ENCODE results near the gene RAB37.

Gene RAB37, protein sequence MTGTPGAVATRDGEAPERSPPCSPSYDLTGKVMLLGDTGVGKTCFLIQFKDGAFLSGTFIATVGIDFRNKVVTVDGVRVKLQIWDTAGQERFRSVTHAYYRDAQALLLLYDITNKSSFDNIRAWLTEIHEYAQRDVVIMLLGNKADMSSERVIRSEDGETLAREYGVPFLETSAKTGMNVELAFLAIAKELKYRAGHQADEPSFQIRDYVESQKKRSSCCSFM

DNA sequence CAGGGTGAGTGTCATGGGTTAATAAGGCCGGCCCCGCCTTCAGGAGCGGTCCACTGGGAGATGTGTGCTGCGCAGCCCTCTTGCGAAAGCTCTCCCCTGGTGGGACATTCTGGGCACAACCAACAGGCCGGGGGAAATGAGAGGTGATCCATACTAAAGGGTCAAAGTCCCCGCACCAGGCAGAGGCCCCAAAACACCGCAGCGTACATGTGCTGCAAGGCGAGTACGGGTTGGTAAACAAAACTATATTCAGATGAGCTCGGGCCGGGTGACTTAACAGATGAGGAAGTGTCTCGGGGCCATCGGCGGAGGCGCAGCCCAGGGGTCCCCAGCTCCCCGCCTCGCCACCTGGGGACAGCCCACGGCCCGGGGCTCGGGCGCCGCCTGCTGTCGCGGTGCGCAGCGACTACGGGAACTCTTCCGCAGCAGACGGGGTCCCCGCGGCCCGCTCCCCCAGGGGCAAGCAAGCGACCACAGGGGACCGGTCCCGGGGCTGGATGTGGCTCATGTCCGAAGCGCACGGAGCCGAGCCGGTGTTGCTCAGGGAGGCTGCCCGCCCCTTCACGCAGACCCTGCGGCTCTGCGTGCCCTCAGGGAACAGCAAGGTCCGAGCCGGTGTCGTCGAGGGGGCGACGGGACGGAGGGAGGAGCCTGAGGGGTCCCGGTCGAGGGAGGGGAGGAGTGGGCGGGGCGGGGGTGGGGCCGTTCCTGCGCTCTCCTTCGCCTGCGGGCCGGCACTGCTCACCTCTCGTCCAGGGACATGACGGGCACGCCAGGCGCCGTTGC is at the start of gene RAB37:
Gene RAB37 (plus strand): TSS at position 744 of the 786 bp plus-strand sequence. CDS start 17 bp downstream, at position 761.
- no peak for DNase-seq (ENCODE audit: low read depth in 2 of 2)

DNA sequence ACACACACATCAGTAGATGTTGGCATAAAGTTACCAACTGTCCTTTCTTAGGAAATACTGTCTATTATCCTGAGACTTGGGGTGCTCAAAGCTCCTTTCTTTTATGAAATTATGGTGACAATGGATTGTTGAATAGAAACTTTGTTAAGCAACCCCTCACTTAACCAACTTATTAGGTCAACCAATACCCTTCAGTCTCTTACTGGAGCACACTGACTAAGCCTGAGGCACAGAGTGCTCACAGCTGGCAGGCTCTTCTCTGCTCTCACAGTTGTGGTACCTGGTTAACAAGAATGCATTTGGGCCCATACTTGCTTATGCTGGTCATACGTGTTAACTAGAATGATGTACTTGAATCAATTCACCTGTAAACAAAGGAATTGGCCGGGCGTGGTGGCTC is 49.2 kb upstream of the RAB37 start:
- no peak for DNase-seq (ENCODE audit: low read depth in 2 of 2)

DNA sequence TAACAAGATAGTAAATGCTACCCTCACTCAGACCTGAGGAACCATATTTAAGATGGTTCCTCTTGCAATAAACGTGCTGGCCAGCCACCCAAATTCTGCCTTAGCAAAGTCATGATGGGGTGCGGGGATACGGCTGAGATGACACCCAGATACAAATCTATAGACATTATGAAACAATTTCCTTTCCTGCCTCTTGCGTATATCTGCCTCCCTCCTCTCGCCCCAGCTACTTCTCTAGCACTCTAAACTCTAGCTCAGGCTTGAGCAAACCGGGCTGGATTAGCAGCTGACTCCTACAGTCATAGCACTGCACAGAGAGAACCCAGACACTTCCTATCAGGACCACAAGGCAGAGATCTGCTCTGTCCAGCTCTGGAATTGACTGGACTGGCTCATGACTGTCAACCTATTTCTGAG is 46.6 kb upstream of the RAB37 start:
- DNase-seq (ENCODE audit: low read depth in 2 of 2): no peak

DNA sequence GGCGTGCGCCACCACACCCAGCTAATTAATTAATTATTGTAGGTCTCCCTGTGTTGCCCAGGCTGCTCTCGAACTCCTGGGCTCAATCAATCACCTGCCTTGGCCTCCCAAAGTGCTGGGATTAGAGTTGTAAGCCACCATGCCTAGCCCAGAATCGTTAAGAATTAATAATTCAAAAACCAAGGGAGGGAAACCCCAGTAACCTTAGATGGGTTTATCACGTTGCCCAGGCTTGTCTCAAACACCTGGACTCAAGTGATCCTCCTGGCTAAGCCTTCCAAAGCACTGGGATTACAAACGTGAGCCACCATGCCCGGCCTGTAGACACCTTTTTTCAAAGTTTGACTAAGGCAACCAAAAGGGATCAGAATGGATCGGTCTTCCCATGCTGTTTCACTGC is 45.9 kb upstream of the RAB37 start:
- DNase-seq (ENCODE audit: low read depth in 2 of 2): no peak

DNA sequence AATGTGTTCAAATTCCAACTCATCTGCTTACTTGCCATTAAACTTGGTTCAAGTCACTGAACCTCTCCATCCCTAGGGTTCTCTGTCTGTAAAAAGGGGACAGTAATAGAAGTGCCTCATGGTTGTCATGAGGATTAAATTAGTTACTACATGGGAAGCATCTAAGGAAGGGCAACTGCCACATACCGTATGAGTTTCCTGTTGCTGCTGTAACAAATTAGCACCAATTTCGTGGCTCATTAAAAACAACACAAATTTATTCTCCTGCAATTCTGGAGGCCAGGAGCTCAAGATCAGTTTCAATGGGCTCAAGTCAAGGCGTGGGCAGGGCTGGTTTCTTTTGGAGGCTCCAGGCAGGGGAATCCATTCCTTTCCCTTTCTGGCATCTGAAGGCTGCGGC is 43.0 kb upstream of the RAB37 start:
- DNase-seq (ENCODE audit: low read depth in 2 of 2): no peak

DNA sequence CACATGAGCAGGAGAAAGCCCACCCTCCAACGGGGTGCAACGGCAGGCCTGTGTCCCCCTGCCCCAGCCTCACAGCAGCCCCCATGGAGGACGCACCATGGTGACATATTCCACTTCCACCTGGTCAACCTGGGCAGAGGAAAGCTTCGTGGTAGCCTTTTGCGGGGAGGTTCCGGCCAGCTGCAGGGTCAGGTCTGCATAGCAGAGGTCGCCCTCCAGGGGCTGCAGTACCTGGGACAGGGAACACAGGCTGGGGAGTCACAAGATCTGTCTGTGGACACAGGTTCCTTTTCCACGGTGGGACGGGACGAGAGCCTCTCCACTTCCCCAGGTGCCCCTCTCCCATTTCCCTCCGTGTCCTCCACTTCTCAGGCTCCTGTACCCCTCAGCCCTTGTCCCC is 41.4 kb upstream of the RAB37 start:
- no peak for DNase-seq (ENCODE audit: low read depth in 2 of 2)

DNA sequence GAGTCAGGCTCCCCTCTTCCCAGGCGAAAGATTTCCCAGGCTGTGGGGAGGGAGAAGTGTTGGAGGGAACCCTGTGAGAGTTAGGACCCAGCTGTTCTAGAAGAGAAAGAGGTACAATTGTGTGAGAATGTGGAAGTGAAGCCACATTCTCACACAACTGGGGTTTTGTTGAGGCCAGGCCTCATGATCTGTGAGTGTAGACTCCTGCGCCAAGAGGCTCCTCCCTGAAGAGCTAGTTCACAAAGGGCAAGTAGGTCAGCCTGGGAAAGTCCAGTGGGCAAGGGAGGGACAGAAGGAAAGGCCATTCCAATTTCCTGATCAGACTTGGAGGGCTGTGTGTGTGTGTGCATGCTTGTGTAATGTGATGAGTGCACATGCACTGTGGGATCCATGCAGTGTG is 39.5 kb upstream of the RAB37 start:
- no peak for DNase-seq (ENCODE audit: low read depth in 2 of 2)

DNA sequence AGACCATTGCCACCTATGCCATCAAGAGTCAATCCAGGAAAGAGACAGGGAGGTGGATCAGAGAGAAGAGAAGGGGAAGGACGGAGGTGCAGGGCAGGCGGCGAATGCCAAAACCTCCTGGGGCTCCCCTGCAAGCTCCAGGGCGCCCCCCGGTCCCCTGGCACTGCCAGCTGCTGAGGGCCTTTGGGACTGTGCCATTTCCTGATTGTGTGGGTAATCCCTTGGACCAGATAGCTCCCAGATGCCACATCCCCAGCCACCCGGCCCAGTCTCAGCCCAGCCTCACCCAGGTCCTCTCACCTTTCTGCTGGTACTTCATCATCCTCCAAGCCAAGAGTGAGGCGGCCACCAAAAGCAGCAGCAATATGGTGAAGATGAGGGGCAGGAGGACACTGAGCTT is 39.0 kb upstream of the RAB37 start:
- no peak for DNase-seq (ENCODE audit: low read depth in 2 of 2)

DNA sequence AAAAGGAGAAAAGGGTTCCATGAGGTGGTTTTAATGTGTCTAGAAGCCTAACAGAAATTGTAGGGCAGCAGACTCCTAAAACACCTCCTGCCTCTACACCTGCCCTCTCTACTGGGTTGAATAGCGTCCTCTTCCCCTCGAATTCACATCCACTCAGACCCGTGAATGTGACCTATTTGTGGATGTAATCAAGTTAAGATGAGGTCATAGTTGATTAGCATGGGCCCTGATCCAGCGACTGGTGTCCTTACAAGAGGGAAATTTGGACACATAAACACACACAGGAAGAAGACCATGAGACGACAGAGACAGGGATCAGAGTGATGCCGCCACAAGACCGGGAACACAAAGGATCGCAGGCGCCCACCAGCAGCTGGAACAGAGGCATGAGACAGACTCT is 37.8 kb upstream of the RAB37 start:
- DNase-seq (ENCODE audit: low read depth in 2 of 2): no peak

DNA sequence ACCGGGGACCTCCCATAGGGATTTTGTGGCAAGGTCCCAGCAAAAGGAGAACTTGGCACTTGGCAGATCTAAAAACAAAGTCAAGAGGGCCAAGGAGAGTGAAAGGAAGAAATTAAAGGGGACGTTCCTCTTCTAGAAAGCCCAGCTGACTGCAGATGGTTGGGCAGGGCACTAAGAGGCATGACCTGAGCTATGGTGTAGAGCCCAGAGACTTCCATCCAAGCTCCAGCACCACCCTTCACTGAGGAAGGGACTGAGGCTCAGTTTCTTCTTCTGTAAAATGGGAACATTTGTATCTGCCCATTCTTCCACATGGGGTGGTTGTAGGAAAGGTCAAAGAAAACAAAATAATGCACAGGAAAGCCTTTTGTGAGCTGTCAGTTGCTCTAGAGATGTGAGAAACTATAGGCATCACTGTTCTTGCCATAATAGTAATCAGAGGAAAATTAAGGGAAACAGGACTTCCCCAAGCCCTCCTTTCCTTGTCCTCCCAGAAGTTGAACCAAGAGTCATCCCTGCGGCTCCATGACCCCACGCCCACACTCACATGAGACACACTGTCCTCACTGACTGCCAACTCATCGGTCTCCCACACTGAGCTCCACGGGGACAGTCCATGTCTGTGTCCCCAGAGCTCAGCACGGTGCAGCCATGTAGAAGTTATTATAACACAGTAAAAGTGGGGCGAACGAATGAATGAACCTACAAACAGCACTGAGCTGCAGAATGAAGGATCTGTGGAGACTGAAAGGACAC is 34.8 kb upstream of the RAB37 start:
- no peak for DNase-seq (ENCODE audit: low read depth in 2 of 2)

DNA sequence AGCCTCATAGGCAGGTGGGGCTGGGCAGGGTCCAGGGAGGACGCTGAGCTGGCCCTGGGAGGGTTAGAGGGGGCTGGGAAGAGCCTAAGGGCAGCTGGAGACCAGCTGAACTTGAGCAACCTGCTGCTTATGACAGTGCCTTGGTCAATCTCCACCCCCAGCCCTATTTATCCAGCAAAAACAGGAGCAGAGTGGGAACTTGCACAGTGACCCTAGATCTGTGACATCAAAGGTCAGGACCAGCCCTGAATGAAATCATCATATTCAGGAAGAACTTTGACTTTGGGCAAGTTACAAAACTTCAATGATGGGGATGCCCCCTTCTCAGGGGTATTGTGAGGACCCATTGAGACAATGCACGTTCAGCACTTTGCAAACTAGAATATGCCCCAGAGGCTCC is 33.7 kb upstream of the RAB37 start:
- DNase-seq (ENCODE audit: low read depth in 2 of 2): no peak

DNA sequence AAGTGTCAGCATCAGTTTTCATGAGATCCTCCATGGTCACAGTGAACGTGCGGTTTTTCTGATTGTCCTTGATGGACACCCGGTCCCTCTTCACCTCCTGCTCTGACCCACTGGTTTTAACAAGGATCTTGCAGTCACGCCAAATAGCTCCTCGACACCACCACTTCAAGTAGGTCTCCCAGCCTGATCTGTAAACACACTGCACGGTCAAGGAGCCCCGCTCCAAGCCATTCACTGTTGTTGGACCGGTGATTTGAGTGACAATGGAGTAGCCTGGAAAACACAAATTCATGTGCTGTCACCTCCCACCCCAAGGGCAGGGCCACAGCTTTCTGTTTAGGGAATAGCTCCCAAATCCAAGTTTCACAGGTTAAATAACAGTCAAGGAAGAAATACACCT is 32.5 kb upstream of the RAB37 start:
- DNase-seq (ENCODE audit: low read depth in 2 of 2): no peak

DNA sequence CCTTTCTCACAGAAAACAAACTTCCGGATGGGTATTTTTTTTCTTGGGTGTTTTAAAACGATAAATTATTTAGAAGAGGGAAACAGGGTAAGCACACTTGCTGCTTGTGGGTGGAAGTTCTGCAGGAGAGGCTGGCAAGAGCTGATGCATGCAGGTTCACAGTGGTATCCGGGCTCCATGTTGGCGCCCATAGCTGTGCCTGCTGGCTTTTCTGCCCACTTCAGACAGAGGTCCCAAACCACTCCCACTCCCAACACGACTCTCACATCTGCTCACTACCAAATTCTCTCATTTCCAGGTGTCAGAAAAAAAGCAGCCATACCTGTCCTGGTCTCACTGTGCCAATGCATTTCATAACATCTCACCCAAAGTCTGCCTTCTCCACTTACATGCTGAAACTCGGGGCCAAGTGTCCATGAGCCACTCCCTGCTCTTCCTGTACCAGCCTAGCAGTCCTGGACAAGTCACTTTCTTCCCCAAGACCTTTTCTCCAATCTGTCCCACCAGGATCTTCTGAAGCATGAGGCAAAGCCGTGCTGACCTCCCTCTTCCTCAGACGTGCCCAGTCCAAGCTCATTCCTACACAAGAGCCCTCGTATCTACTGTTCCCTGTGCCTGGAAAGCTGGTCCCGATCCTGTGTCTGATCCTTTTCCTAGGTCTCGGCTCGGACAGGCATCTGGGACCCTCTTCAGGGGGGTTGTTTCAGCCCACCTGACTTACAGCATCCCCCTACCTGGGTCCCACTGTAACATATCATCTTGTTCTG is 25.8 kb upstream of the RAB37 start:
- no peak for DNase-seq (ENCODE audit: low read depth in 2 of 2)

DNA sequence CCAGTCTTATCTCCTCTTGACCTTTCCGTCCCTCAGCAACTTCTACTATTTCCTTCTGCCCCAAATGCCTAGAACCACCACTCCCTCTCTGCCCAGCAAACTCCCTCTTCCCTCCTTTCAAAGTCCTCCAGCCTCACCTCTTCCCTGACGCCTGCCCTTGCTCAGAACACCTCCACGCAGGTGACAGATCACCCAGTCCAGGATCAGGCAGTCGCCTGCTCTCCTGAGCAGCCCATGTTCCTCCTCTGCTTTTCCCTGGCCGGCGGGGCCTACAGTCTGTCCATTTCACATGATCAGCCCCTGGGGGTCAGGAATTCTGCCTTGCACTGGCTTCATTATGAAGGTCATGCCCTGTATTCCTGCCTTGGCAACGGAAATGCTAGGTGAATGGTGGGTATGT is 24.8 kb upstream of the RAB37 start:
- no peak for DNase-seq (ENCODE audit: low read depth in 2 of 2)

DNA sequence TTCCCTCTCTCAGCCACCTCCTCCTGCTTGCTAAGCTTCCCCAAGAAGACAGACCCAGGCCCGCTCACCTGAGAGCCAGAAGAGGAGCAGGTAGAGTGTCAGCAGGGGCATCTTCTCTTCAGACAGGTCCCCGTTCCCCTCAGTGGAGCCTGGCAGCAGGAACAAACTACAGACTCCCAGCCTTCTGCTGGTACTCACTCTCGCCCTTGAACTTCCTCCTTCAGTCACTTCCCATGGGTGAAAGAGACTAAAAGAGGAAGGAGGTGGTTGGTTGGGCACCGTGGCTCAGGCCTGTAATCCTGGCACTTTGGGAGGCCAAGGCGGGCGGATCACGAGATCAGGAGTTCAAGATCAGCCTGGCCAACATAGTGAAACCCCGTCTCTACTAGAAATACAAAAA is 24.3 kb upstream of the RAB37 start, which contains the start of gene CD300LF:
Gene CD300LF (minus strand): TSS at position 168 of the 400 bp plus-strand sequence. CDS start 57 bp downstream, at position 111.
- DNase-seq (ENCODE audit: low read depth in 2 of 2): no peak

DNA sequence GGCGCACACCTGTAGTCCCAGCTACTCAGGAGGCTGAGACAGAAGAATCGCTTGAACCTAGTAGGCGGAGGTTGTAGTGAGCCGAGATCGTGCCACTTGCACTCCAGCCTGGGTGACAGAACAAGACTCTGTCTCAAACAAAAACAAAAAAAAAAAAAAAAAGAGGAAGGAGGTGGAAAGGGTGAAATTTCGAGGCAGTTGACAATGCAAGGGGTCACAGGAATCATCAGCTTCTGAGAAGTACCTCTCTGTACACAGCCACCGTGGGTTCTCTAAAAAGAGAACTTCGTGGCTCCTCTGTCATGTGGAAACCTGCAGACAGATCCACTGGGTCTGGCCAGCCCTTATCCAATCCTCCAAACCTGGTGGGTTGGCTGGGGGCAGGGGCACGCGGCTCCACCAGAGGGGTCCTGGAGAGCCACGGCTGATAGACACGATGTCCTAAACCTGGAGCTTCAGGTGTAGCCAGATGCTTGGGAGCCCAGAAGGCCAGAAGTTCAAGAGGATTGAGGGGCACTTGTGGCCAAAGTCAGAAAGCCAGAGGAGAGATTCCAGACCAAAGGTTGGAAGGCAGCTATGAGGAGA is 23.8 kb upstream of the RAB37 start:
- DNase-seq (ENCODE audit: low read depth in 2 of 2): no peak

DNA sequence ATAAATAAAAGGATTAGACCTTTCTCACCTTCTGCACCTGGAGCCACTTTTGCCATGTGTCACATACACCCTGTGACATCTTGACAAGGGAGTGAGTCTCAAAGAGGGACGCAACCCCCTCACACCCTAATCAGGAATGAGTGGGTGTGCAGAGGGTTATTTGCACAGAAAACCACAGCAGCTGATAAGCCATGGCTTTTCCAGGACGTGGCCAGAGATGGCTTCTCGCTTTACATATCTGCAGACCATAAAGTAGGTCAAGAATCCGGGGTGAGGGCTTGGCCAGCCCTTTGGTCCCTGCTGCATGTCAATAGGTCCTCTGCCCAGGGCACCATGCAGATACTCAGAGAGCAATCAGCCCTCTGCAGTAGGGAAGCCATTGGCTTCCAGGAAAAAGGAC is 21.9 kb upstream of the RAB37 start:
- no peak for DNase-seq (ENCODE audit: low read depth in 2 of 2)

DNA sequence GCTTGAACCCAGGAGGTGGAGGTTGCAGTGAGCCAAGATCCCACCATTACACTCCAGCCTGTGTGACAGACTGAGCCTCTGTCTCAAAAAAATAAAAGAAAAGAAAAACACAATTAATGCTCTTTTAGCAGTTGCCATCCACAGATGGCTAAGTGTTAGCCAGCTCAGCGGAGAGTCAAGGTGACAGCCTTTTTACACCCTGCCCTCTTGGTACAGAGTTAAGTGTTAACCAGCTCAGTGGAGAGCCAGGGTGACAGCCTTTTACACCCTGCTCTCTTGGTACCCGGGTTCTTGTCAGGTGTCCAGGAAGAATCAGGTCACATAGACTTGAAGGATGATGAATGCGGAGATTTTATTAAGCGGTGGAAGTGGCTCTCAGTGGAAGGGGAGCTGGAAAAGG is 16.6 kb upstream of the RAB37 start:
- DNase-seq (ENCODE audit: low read depth in 2 of 2): no peak

DNA sequence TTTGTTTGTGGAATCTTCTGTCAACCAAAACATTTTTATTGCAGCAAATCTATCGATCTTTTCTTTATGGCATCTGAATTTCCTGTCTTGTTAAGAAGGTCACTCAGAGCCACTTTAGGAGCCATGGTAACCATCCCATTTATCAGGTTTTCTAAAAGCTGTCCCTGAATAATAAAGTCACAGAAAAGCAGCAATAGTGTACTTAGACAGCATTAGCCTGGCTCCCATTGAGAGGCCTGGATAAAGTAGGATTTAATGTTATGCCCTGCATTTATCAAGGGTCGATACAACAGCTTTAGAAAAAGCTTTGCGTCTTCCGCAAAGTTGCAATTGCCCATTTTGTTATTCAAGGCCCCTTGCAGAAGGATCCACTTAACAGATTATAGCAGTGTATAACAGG is 14.3 kb upstream of the RAB37 start:
- no peak for DNase-seq (ENCODE audit: low read depth in 2 of 2)

DNA sequence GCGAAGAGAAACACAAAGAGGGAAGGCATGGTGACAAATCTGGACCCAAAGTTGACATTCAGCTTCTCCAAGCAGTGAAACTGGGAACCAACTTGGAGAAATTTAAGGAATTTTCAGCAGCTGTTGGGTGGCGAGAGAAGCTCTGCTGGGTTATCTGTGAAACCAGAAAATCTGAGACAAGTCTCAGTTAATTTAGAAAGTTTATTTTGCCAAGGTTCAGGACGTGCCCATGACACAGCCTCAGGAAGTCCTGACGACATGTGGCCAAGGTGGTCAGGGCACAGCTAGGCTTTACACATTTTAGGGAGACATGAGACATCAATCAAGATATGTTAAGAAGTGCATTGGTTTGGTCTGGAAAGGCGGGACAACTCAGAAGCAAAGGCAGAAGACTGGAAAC is 13.2 kb upstream of the RAB37 start:
- DNase-seq (ENCODE audit: low read depth in 2 of 2): no peak

DNA sequence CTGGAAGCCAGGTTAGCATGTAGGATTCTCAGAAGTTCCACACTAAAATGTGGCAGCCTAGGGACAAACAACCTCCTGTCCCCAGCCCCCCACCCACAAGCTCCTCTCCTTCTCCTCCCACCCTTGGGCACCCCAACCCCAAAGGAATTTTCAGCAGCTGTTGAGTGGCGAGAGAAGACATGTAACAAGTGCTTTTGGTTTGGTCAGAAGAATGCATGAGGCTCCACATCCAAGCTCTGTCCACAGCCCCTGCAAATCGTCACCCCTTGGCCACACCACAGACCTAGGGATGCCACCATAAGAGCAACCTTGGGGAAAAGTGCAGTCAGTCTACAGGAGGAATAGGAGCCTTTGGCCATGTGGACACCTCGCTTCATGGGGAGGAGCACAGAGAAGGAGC is 11.9 kb upstream of the RAB37 start:
- DNase-seq (ENCODE audit: low read depth in 2 of 2): no peak
